CD4-positive, alpha-beta T cell treated with Interferon gamma for 1 hour (primary cell): ENCODE data around the gene SPACA7.

Experiments used
- DNase-seq: peaks from one replicate; pipeline ENCODE4 v3.0.0-alpha.2; 2020

SPACA7 gene

GRCh38 chr13:112469071-112469745 is 93.1 kb downstream of the SPACA7 start:
- no peak for DNase-seq

GRCh38 chr13:112473818-112474217 is 97.7 kb downstream of the SPACA7 start:
- DNase-seq = no peak

- DNase-seq = no peak
Measured at GRCh38 chr13:112474869-112475268, 98.7 kb downstream of the SPACA7 start.

GRCh38 chr13:112475889-112476288 is 99.7 kb downstream of the SPACA7 start:
- no peak for DNase-seq

GRCh38 chr13:112477070-112477619 is 101.0 kb downstream of the SPACA7 start:
- no peak for DNase-seq

GRCh38 chr13:112479389-112479788 is 103.2 kb downstream of the SPACA7 start:
- no peak for DNase-seq

GRCh38 chr13:112481458-112481857 is 105.3 kb downstream of the SPACA7 start:
- DNase-seq = no peak

- DNase-seq = no peak
Measured at GRCh38 chr13:112483299-112483698, 107.1 kb downstream of the SPACA7 start.
